ENCODE measurements around the gene SGCA.
A peak's percentile ranks its signal among the peaks of the same experiment; 100 is the strongest.

SGCA gene

GRCh38 chr17:50165867-50166517 is at the start of gene SGCA:
TSS of gene SGCA (plus strand) at chr17:50166005. CDS start at chr17:50166041, 36 bp downstream.
- H3K4me1 Mint-ChIP-seq (ENCODE audit: low read depth) = peaks cover 29% of the 10 kb centered on the region
- H3K4me3 Mint-ChIP-seq = no peak within 1 kb of the TSS
- no peaks in the 10 kb centered on the region for H3K27me3 Mint-ChIP-seq (ENCODE audit: low read depth)
- no peak for DNase-seq (ENCODE audit: low spot score)
- peaks cover 1% of the 10 kb centered on the region for H3K36me3 Mint-ChIP-seq (ENCODE audit: low read depth)
- H3K9me3 Mint-ChIP-seq = peaks cover 5% of the 10 kb centered on the region
- H3K27ac Mint-ChIP-seq = peak within 1 kb of the TSS; percentile 38

- H3K27me3 Mint-ChIP-seq (ENCODE audit: low read depth) = peaks cover 60% of the 10 kb centered on the region
- H3K36me3 Mint-ChIP-seq (ENCODE audit: low read depth) = no peaks in the 10 kb centered on the region
- no peaks in the 10 kb centered on the region for H3K9me3 Mint-ChIP-seq
- peak; percentile 55 for DNase-seq (ENCODE audit: low spot score)
- H3K27ac Mint-ChIP-seq = no peak overlapping the region
- peaks cover 10% of the 10 kb centered on the region for H3K4me1 Mint-ChIP-seq (ENCODE audit: low read depth)
- peak overlapping the region; percentile 33 for H3K4me3 Mint-ChIP-seq
These were observed 48.4 kb upstream of the SGCA start for GRCh38 chr17:50117202-50118051.

GRCh38 chr17:50118076-50118827 is 47.6 kb upstream of the SGCA start:
- H3K36me3 Mint-ChIP-seq (ENCODE audit: low read depth) = no peaks in the 10 kb centered on the region
- H3K4me1 Mint-ChIP-seq (ENCODE audit: low read depth) = peaks cover 10% of the 10 kb centered on the region
- H3K4me3 Mint-ChIP-seq = no peak overlapping the region
- H3K27me3 Mint-ChIP-seq (ENCODE audit: low read depth) = peaks cover 66% of the 10 kb centered on the region
- no peak for DNase-seq (ENCODE audit: low spot score)
- no peak overlapping the region for H3K27ac Mint-ChIP-seq
- no peaks in the 10 kb centered on the region for H3K9me3 Mint-ChIP-seq

- peaks cover 10% of the 10 kb centered on the region for H3K4me1 Mint-ChIP-seq (ENCODE audit: low read depth)
- H3K36me3 Mint-ChIP-seq (ENCODE audit: low read depth) = no peaks in the 10 kb centered on the region
- DNase-seq (ENCODE audit: low spot score) = no peak
- no peak overlapping the region for H3K27ac Mint-ChIP-seq
- H3K4me3 Mint-ChIP-seq = no peak overlapping the region
- peaks cover 66% of the 10 kb centered on the region for H3K27me3 Mint-ChIP-seq (ENCODE audit: low read depth)
- no peaks in the 10 kb centered on the region for H3K9me3 Mint-ChIP-seq
These were observed 47.0 kb upstream of the SGCA start for GRCh38 chr17:50118828-50119218.

- Mint-ChIP-seq H3K4me1 (ENCODE audit: low read depth) (peaks cover 4% of the 10 kb centered on the region), H3K27ac (no peak overlapping the region), H3K9me3 (no peaks in the 10 kb centered on the region), H3K27me3 (ENCODE audit: low read depth) (peaks cover 68% of the 10 kb centered on the region), H3K36me3 (ENCODE audit: low read depth) (no peaks in the 10 kb centered on the region), H3K4me3 (no peak overlapping the region)
- no peak for DNase-seq (ENCODE audit: low spot score)
These were observed 45.1 kb upstream of the SGCA start for GRCh38 chr17:50120475-50121253.

DNA sequence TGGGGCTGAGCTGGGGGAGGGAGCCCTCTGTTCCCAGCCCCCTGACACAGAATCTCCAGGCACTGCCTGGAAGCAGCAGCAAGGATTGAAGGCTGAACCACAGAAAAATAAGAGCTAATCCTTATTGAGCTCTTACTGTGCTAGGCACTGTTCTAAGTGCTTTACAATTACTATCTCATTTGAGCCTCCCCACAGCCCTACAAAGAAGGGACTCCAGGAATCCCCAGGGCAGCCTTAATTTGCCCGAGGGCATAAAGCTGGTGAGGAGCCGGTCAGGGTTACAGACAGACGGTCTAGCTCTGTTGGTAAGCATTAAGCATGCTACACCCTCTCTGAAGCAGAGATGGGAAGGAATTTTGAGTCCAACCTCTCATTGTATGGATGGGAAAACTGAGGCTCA is 42.9 kb upstream of the SGCA start:
- no peak for DNase-seq (ENCODE audit: low spot score)
- H3K4me1 Mint-ChIP-seq (ENCODE audit: low read depth) = peaks cover 5% of the 10 kb centered on the region
- H3K27me3 Mint-ChIP-seq (ENCODE audit: low read depth) = peaks cover 66% of the 10 kb centered on the region
- no peak overlapping the region for H3K27ac Mint-ChIP-seq
- no peak overlapping the region for H3K4me3 Mint-ChIP-seq
- no peaks in the 10 kb centered on the region for H3K36me3 Mint-ChIP-seq (ENCODE audit: low read depth)
- H3K9me3 Mint-ChIP-seq = no peaks in the 10 kb centered on the region

- peaks cover 12% of the 10 kb centered on the region for H3K4me1 Mint-ChIP-seq (ENCODE audit: low read depth)
- no peak overlapping the region for H3K27ac Mint-ChIP-seq
- no peak for DNase-seq (ENCODE audit: low spot score)
- no peaks in the 10 kb centered on the region for H3K36me3 Mint-ChIP-seq (ENCODE audit: low read depth)
- H3K9me3 Mint-ChIP-seq = no peaks in the 10 kb centered on the region
- peaks cover 67% of the 10 kb centered on the region for H3K27me3 Mint-ChIP-seq (ENCODE audit: low read depth)
- no peak overlapping the region for H3K4me3 Mint-ChIP-seq
These were observed 42.0 kb upstream of the SGCA start for GRCh38 chr17:50123649-50124349.

GRCh38 chr17:50125420-50125997 is 40.3 kb upstream of the SGCA start:
- no peak overlapping the region for H3K27ac Mint-ChIP-seq
- H3K27me3 Mint-ChIP-seq (ENCODE audit: low read depth) = peaks cover 57% of the 10 kb centered on the region
- peaks cover 14% of the 10 kb centered on the region for H3K4me1 Mint-ChIP-seq (ENCODE audit: low read depth)
- no peaks in the 10 kb centered on the region for H3K9me3 Mint-ChIP-seq
- no peak for DNase-seq (ENCODE audit: low spot score)
- no peak overlapping the region for H3K4me3 Mint-ChIP-seq
- no peaks in the 10 kb centered on the region for H3K36me3 Mint-ChIP-seq (ENCODE audit: low read depth)

- H3K4me3 Mint-ChIP-seq = no peak overlapping the region
- H3K27me3 Mint-ChIP-seq (ENCODE audit: low read depth) = peaks cover 42% of the 10 kb centered on the region
- no peak overlapping the region for H3K27ac Mint-ChIP-seq
- peaks cover 32% of the 10 kb centered on the region for H3K4me1 Mint-ChIP-seq (ENCODE audit: low read depth)
- H3K9me3 Mint-ChIP-seq = no peaks in the 10 kb centered on the region
- no peak for DNase-seq (ENCODE audit: low spot score)
- peaks cover 18% of the 10 kb centered on the region for H3K36me3 Mint-ChIP-seq (ENCODE audit: low read depth)
These were observed 38.0 kb upstream of the SGCA start for GRCh38 chr17:50127697-50128361.

GRCh38 chr17:50128441-50129352 is 37.1 kb upstream of the SGCA start:
- no peak for DNase-seq (ENCODE audit: low spot score)
- H3K27ac Mint-ChIP-seq = peak overlapping the region; percentile 51
- peaks cover 32% of the 10 kb centered on the region for H3K4me1 Mint-ChIP-seq (ENCODE audit: low read depth)
- peaks cover 39% of the 10 kb centered on the region for H3K27me3 Mint-ChIP-seq (ENCODE audit: low read depth)
- H3K36me3 Mint-ChIP-seq (ENCODE audit: low read depth) = peaks cover 22% of the 10 kb centered on the region
- H3K4me3 Mint-ChIP-seq = peak overlapping the region; percentile 41
- H3K9me3 Mint-ChIP-seq = no peaks in the 10 kb centered on the region

DNA sequence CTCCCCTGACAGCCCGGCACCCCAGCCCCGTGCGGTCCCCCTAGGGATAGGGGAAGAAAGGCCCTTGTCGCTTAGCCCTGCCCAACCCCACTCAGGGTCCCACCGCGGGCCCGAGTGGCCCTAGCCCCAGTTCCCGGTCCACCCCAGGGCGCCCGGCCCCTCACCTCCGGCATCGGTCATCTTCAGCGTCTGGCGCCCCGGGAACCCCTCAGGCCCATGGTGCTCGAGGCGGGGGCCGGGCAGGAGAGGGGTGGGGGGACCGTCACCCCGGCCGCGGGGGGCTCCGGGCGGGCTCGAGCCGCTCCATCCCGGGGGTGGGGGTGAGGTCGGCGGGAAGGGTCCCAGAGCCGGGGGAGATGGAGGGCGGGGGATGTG is 36.5 kb upstream of the SGCA start:
- no peak for DNase-seq (ENCODE audit: low spot score)
- Mint-ChIP-seq H3K4me3 (peak overlapping the region; percentile 71), H3K27ac (no peak overlapping the region), H3K27me3 (ENCODE audit: low read depth) (peaks cover 39% of the 10 kb centered on the region), H3K4me1 (ENCODE audit: low read depth) (peaks cover 32% of the 10 kb centered on the region), H3K9me3 (no peaks in the 10 kb centered on the region), H3K36me3 (ENCODE audit: low read depth) (peaks cover 25% of the 10 kb centered on the region)

Measured in T-helper 2 cell treated with Interferon-gamma antibody and Interleukin-4, amounts not matched to agents 5 μg/mL and 100 μg/mL, for 36 hours (primary cell).